H1 (cell line): ENCODE results near the gene COL6A5. TPM values are rescaled to one million over a fixed set of nuclear protein-coding genes. Genes with fewer than 3 reads are reported as not detected.

Experiments
- CTCF ChIA-PET: fragments of 300-600 bp; sonication (Branson Sonifier 250); formaldehyde crosslinking; loops from one replicate; lab custom pipeline; 2021; ENCODE audit not compliant: partially characterized antibody; lab: Charles Lee
- POLR2A ChIA-PET: fragments of 300-600 bp; sonication (Branson Sonifier 250); formaldehyde crosslinking; loops from one replicate; lab custom pipeline; 2021; ENCODE audit warnings: inconsistent platforms; ENCODE audit not compliant: partially characterized antibody; lab: Charles Lee
- DNase-seq, 2 experiments: peaks; one replicate each; pipeline versions ENCODE4 v3.0.0 to v3.0.0-alpha.2; 2010 to 2022; ENCODE audit warnings: low spot score in 2 of 2, low read depth in 1 of 2, mixed read lengths in 1 of 2
- FAIRE-seq: peaks from 2 replicates; lab custom pipeline; 2011; peaks lifted over from hg19 to GRCh38; lab: Jason Lieb, UNC
- H2AFZ ChIP-seq: 2 replicates; pipeline ENCODE4 v1.8.1; 2012; ENCODE audit warnings: low read length, inconsistent platforms
- H2AK5ac ChIP-seq: 2 replicates; pipeline ENCODE4 v1.6.1; 2013; ENCODE audit warnings: low read depth, low read length
- H2BK120ac ChIP-seq: replicated peaks from 2 replicates; pipeline ENCODE3; 2013; ENCODE audit warnings: low read depth, low read length, inconsistent platforms
- H2BK12ac ChIP-seq: 2 replicates; pipeline ENCODE4 v1.6.1; 2013; ENCODE audit warnings: low read depth, low read length
- H2BK15ac ChIP-seq: 2 replicates; pipeline ENCODE4 v1.6.1; 2013; ENCODE audit warnings: low read length
- H2BK20ac ChIP-seq: 2 replicates; pipeline ENCODE4 v1.6.1; 2013; ENCODE audit warnings: low read length
- H2BK5ac ChIP-seq: 2 replicates; pipeline ENCODE4 v1.6.1; 2013; ENCODE audit warnings: low read depth, low read length
- H3K14ac ChIP-seq: 2 replicates; pipeline ENCODE4 v1.6.1; 2013; ENCODE audit warnings: inconsistent platforms; ENCODE audit not compliant: insufficient read length
- H3K18ac ChIP-seq: 2 replicates; pipeline ENCODE4 v1.6.1; 2013; ENCODE audit warnings: low read length; ENCODE audit errors: extremely low read depth
- H3K23ac ChIP-seq: 2 replicates; pipeline ENCODE4 v1.6.1; 2013; ENCODE audit warnings: inconsistent platforms; ENCODE audit not compliant: insufficient read length
- H3K23me2 ChIP-seq: 2 replicates; pipeline ENCODE4 v1.6.1; 2013; ENCODE audit warnings: low read depth, low read length
- H3K27ac ChIP-seq: 2 replicates; pipeline ENCODE4 v1.6.1; 2011; ENCODE audit warnings: low read depth, low read length, inconsistent platforms
- H3K27me3 ChIP-seq, 4 experiments: replicated peaks in 1 of 4; 1 replicate in 1 of 4; 2 replicates in 3 of 4; pipeline versions ENCODE4 v1.6.1 to v1.8.1; 2011 to 2013; ENCODE audit warnings: low read length in 3 of 4, mild to moderate bottlenecking in 3 of 4, inconsistent platforms in 2 of 4, mixed read lengths in 2 of 4, moderate library complexity in 1 of 4; ENCODE audit not compliant: control insufficient read depth in 3 of 4, insufficient read depth in 3 of 4; ENCODE audit errors: extremely low read depth in 1 of 4
- H3K36me3 ChIP-seq, 4 experiments: 2 replicates each; pipeline versions ENCODE4 v1.6.1 to v1.8.1; 2011 to 2013; ENCODE audit warnings: mild to moderate bottlenecking in 4 of 4, low read length in 3 of 4, moderate library complexity in 2 of 4, control low read depth in 1 of 4, inconsistent platforms in 1 of 4; ENCODE audit not compliant: insufficient read depth in 4 of 4, control insufficient read depth in 2 of 4
- H3K4ac ChIP-seq: replicated peaks from 2 replicates; pipeline ENCODE3; 2013; ENCODE audit warnings: low read length, low read depth, mixed read lengths, inconsistent platforms; ENCODE audit not compliant: insufficient read length
- H3K4me1 ChIP-seq, 4 experiments: replicated peaks in 1 of 4; 1 replicate in 1 of 4; 2 replicates in 3 of 4; pipeline versions ENCODE4 v1.6.1 to v1.8.1; 2011 to 2013; ENCODE audit warnings: low read length in 3 of 4, inconsistent platforms in 2 of 4, mixed read lengths in 1 of 4; ENCODE audit not compliant: insufficient read depth in 4 of 4, control insufficient read depth in 3 of 4
- H3K4me2 ChIP-seq, 2 experiments: 2 replicates each; pipeline versions ENCODE4 v1.6.1 to v1.8.1; 2011 to 2013; ENCODE audit warnings: low read depth in 2 of 2, low read length in 2 of 2, control low read depth in 1 of 2, inconsistent platforms in 1 of 2, mild to moderate bottlenecking in 1 of 2; ENCODE audit not compliant: insufficient read depth in 1 of 2
- H3K4me3 ChIP-seq, 4 experiments: fragments of 200-600, 300-600 bp in 1 of 4; sonication (generic), shearing (Covaris generic), sonication (Bioruptor Twin) in 1 of 4; 2 replicates each; pipeline versions ENCODE4 v1.5.1 to v1.8.1; 2011 to 2016; ENCODE audit warnings: low read length in 4 of 4, low read depth in 3 of 4, control low read depth in 2 of 4, inconsistent platforms in 2 of 4, mild to moderate bottlenecking in 2 of 4, mixed read lengths in 1 of 4, moderate library complexity in 1 of 4; ENCODE audit not compliant: insufficient read depth in 2 of 4; ENCODE audit errors: extremely low read depth in 1 of 4
- H3K56ac ChIP-seq: replicated peaks from 2 replicates; pipeline ENCODE3; 2013; ENCODE audit warnings: low read depth, mild to moderate bottlenecking, mixed read lengths, low read length, inconsistent platforms; ENCODE audit not compliant: insufficient read length
- H3K79me1 ChIP-seq: 2 replicates; pipeline ENCODE4 v1.6.1; 2013; ENCODE audit warnings: low read depth, low read length, control low read depth
- H3K79me2 ChIP-seq, 2 experiments: 2 replicates each; pipeline versions ENCODE4 v1.6.1 to v1.8.1; 2012 to 2013; ENCODE audit warnings: low read length in 2 of 2, mild to moderate bottlenecking in 2 of 2, inconsistent platforms in 1 of 2; ENCODE audit not compliant: insufficient read depth in 2 of 2, control insufficient read depth in 1 of 2
- H3K9ac ChIP-seq, 4 experiments: replicated peaks in 1 of 4; 1 replicate in 1 of 4; 2 replicates in 3 of 4; pipeline versions ENCODE4 v1.6.1 to v1.8.1; 2011 to 2013; ENCODE audit warnings: low read depth in 3 of 4, low read length in 3 of 4, control low read depth in 2 of 4, mild to moderate bottlenecking in 2 of 4, moderate library complexity in 2 of 4, inconsistent platforms in 1 of 4; ENCODE audit errors: extremely low read depth in 1 of 4
- H3K9me3 ChIP-seq, 2 experiments: 2 replicates each; pipeline versions ENCODE4 v1.6.1 to v1.8.1; 2012 to 2013; ENCODE audit warnings: mild to moderate bottlenecking in 2 of 2, moderate library complexity in 2 of 2, control low read depth in 1 of 2, inconsistent platforms in 1 of 2, low read depth in 1 of 2, low read length in 1 of 2, mixed read lengths in 1 of 2; ENCODE audit not compliant: insufficient read depth in 2 of 2
- H4K20me1 ChIP-seq, 2 experiments: replicated peaks in 1 of 2; 2 replicates each; pipeline versions ENCODE3 to v1.8.1; 2011 to 2013; ENCODE audit warnings: inconsistent platforms in 2 of 2, low read length in 2 of 2, mild to moderate bottlenecking in 1 of 2; ENCODE audit not compliant: insufficient read depth in 2 of 2, control insufficient read depth in 1 of 2
- H4K5ac ChIP-seq: 2 replicates; pipeline ENCODE4 v1.6.1; 2013; ENCODE audit warnings: low read length, low read depth, mixed read lengths, inconsistent platforms; ENCODE audit not compliant: insufficient read length
- H4K8ac ChIP-seq: 2 replicates; pipeline ENCODE4 v1.8.0; 2013; ENCODE audit warnings: mild to moderate bottlenecking, moderate library complexity, low read length, inconsistent platforms; ENCODE audit not compliant: insufficient read depth; ENCODE audit errors: extremely low read depth
- H4K91ac ChIP-seq: replicated peaks from 2 replicates; pipeline ENCODE3; 2013; ENCODE audit warnings: low read length, mixed read lengths, inconsistent platforms; ENCODE audit not compliant: insufficient read length
- CTBP2 ChIP-seq: IDR thresholded peaks from 2 replicates; pipeline ENCODE4 v1.7.0; 2011; ENCODE audit warnings: borderline replicate concordance, mild to moderate bottlenecking, moderate library complexity, mixed read lengths, low read length; ENCODE audit not compliant: insufficient read depth, insufficient read length
- EZH2 ChIP-seq: fragments of 200-600 bp; sonication (generic); IDR thresholded peaks from 2 replicates; pipeline ENCODE4 v1.7.1; 2012; ENCODE audit warnings: low read depth, mild to moderate bottlenecking, moderate library complexity, low read length, inconsistent platforms; ENCODE audit not compliant: severe bottlenecking
- KDM4A ChIP-seq: IDR thresholded peaks from one replicate; pipeline ENCODE4 v1.7.1; 2012; ENCODE audit warnings: low read depth, mild to moderate bottlenecking, moderate library complexity, low read length, inconsistent platforms; ENCODE audit not compliant: severe bottlenecking
- SP1 ChIP-seq: IDR thresholded peaks from 2 replicates; pipeline ENCODE4 v1.6.1; 2011; ENCODE audit warnings: low read depth, low read length
- SP2 ChIP-seq: IDR thresholded peaks from 2 replicates; pipeline ENCODE4 v1.6.1; 2012; ENCODE audit warnings: mild to moderate bottlenecking, low read length, inconsistent platforms
- SUZ12 ChIP-seq: fragments of 200-600 bp; sonication (generic); IDR thresholded peaks from 2 replicates; pipeline ENCODE4 v1.6.1; 2012; ENCODE audit warnings: mild to moderate bottlenecking, inconsistent platforms, low read length, moderate library complexity, mixed read lengths
- WGBS, 2 experiments: shearing (Covaris generic) in 1 of 2; methylation state at CpG; one replicate each; pipeline versions ENCODE4 v1.1.6 to v1.1.7; 2013 to 2015; ENCODE audit warnings: low lambda C conversion rate in 2 of 2, mixed read lengths in 2 of 2, inconsistent platforms in 1 of 2, low coverage in 1 of 2, missing lambda C conversion rate in 1 of 2; ENCODE audit not compliant: insufficient replicate concordance in 2 of 2, insufficient coverage in 1 of 2, insufficient read length in 1 of 2; ENCODE audit errors: extremely low coverage in 1 of 2, missing lambda C conversion rate in 1 of 2; 5-methylcytosine and 5-hydroxymethylcytosine counted together
- polyA plus RNA-seq, 7 experiments: library from polyadenylated mRNA; depleted of rRNA in 3 of 7; stranded (reverse) in 5 of 7; unstranded in 2 of 7; fragments of >200 nt in 5 of 7; fragments of 200-250 nt in 2 of 7; gene quantifications; 1 replicate in 5 of 7; 2 replicates in 1 of 7; 4 replicates in 1 of 7; pipeline versions ENCODE4 v1.2.1 to v1.2.3, GENCODE V29; 2011 to 2013; ENCODE audit warnings: missing spikeins in 2 of 7, mixed read lengths in 2 of 7
- total RNA-seq: library from RNA; stranded (reverse); fragmentation: NEBNext Ultra II Directional; extraction: Animal tissue kit (Norgen Biotek cat#: 25700); gene quantifications from 2 replicates; pipeline ENCODE4 v1.2.1, GENCODE V29; 2021

COL6A5 gene
- total and polyA plus RNA-seq, 2 of the 8 experiments (the other 6 are each of a cell fraction or from before 2014, with no cell fraction given) = 0.05 to 0.06 TPM

DNA sequence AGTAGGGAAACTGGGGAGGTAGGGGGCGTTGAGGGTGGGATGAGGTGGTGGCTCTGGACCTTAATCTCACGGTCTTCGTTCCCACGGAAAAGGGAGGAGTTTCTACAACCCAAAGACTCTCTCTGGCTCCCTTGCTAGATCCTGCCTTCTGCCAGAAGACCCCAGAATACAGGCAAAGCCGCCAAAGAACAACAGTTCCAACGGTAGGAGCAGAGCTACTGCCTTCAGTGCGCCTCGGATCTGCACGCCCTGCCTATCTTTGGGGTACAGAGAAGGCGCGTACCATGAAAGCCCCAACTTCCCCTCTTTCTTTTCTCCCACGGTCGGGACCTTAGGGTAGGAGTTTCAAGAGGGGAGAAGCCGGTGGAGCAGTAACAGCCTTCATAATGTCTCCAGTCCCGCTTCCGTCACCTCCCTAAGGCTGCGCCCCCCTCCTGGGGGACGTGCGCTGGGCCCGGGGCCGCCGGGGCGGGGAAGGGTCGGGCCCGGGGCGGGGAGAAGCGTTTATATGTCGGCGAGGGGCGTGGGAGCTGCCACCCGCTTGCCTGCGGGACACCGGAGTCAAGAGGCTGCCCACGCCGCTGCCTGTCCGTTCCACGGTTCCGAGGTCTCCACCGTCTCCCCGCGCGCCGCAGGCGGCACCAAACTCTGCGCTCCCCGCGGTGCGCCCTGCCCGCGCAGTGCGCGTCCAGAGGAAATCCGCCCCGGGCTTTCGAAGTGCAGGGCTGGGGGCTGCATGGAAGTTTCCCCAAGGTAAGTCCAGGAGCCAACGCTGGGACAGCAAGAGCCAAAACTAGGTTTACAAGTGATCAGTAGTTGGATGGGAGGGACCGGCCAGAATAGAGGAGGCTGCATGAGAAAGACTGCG lies 171.4 kb downstream of the COL6A5 start, which contains the start of gene COL6A6:
COL6A6 (plus strand) TSS at position 533 of the 868 bp plus-strand sequence. CDS start 43,188 bp downstream, outside the sequence.
- Histone ChIP-seq H3K9me3 (no peaks in the 10 kb centered on the region), H3K36me3 (no peaks in the 10 kb centered on the region), H3K14ac (no peak within 1 kb of the TSS), H3K79me2 (no peaks in the 10 kb centered on the region), H3K23me2 (peaks cover 6% of the 10 kb centered on the region; the same call in 1 of the 2 replicates), H3K4me1 (0 out of 7 replicates have a peak, but pooled peaks cover 0 to 3% (median under 1%) of the 10 kb centered on the region in 4 experiments), H2AK5ac (no peak within 1 kb of the TSS), H3K4ac (no peak within 1 kb of the TSS), H2BK15ac (no peak within 1 kb of the TSS), H3K27ac (no peak within 1 kb of the TSS), H2BK12ac (no peak within 1 kb of the TSS; the same call in 1 of the 2 replicates), H4K20me1 (no peaks in the 10 kb centered on the region), H3K18ac (no peak within 1 kb of the TSS; the same call in 1 of the 2 replicates), H3K27me3 (peaks cover 10 to 27% (median 23%) of the 10 kb centered on the region in 4 experiments), H3K79me1 (no peaks in the 10 kb centered on the region), H4K91ac (no peak within 1 kb of the TSS), H4K5ac (no peak within 1 kb of the TSS), H2BK20ac (no peak within 1 kb of the TSS), H2AFZ (peak within 1 kb of the TSS; percentile 98), H3K4me2 (peak within 1 kb of the TSS; percentile 68 to 82), H3K4me3 (peak within 1 kb of the TSS; percentile 52 to 68 (median 62)), H2BK5ac (no peak within 1 kb of the TSS), H3K23ac (no peak within 1 kb of the TSS), H4K8ac (no peak within 1 kb of the TSS), H2BK120ac (no peak within 1 kb of the TSS), H3K9ac (no peak within 1 kb of the TSS), H3K56ac (no peak within 1 kb of the TSS)
- DNase-seq (peak in 1 of 2 experiments; percentile 63), FAIRE-seq (no peak)
- CTCF ChIA-PET = interaction anchor here (1.1 to 2.5 kb wide), 2 partner anchors 12 to 27 kb away, joined by 3 to 9 read pairs; no protein-coding TSS in a partner anchor
- TF ChIP-seq CTBP2 (no peak), SUZ12 (peak; percentile 53; the same call in 1 of the 2 replicates), EZH2 (peak; percentile 66), KDM4A (peak; percentile 92), SP1 (0 out of 2 replicates have a peak, but pooled peaks have one; percentile 57), SP2 (no peak)
- 7% methylated on average over 35 of the region's 58 CpGs; no CpG with 5 or more reads in 1 of the 2 experiments for WGBS, 2 experiments
- POLR2A ChIA-PET = interaction anchor here (0.7 kb wide), 1 partner anchor 11 kb away, joined by 3 read pairs; no protein-coding TSS in a partner anchor
